K562 (cell line): ENCODE results near the gene RDH14. TPM values are rescaled to one million over a fixed set of nuclear protein-coding genes. Genes with fewer than 3 reads are reported as not detected.

ENCODE experiments used
- ARID3A ChIP-seq: IDR thresholded peaks from 2 replicates; pipeline ENCODE4 v1.6.1; 2012; ENCODE audit warnings: low read depth, low read length, improper control_type of control experiment, borderline replicate concordance
- CBFB ChIP-seq: sonication (generic); formaldehyde crosslinking; IDR thresholded peaks from 2 replicates; pipeline ENCODE4 v1.4.0; 2020; ENCODE audit warnings: mild to moderate bottlenecking, missing genetic modification reagents
- CEBPG ChIP-seq, 3 experiments: fragments of 200-800 bp in 1 of 3; sonication (Bioruptor generic) in 1 of 3; sonication (generic) in 1 of 3; formaldehyde crosslinking in 1 of 3; IDR thresholded peaks in 2 of 3; conservative IDR thresholded peaks in 1 of 3; 2 replicates each; pipeline versions ENCODE4 v1.6.1 to v1.8.0; 2016 to 2022; ENCODE audit warnings: missing compliant biosample characterization in 2 of 3, missing genetic modification characterization in 2 of 3, mild to moderate bottlenecking in 1 of 3, missing genetic modification reagents in 1 of 3
- DEAF1 ChIP-seq: fragments of 450-650 bp; formaldehyde crosslinking; IDR thresholded peaks from 2 replicates; pipeline ENCODE4 v1.4.0; 2020; ENCODE audit warnings: mild to moderate bottlenecking, moderate library complexity
- EWSR1 ChIP-seq: fragments of 450-650 bp; IDR thresholded peaks from 2 replicates; pipeline ENCODE4 v1.6.1; 2018; ENCODE audit warnings: borderline replicate concordance, mild to moderate bottlenecking, low read depth, moderate library complexity; ENCODE audit not compliant: partially characterized antibody
- MEF2A ChIP-seq: IDR thresholded peaks from 2 replicates; pipeline ENCODE4 v1.6.1; 2011; ENCODE audit warnings: low read depth, mild to moderate bottlenecking, low read length, moderate library complexity; ENCODE audit not compliant: control insufficient read depth
- MYBL2 ChIP-seq, 2 experiments: fragments of 450-650 bp in 1 of 2; sonication (generic) in 1 of 2; formaldehyde crosslinking in 1 of 2; IDR thresholded peaks; 2 replicates each; pipeline versions ENCODE4 v1.6.1 to v1.8.1; 2017 to 2022; ENCODE audit warnings: borderline replicate concordance in 1 of 2, inconsistent platforms in 1 of 2, low read depth in 1 of 2, mild to moderate bottlenecking in 1 of 2, missing genetic modification reagents in 1 of 2, moderate library complexity in 1 of 2
- NUFIP1 ChIP-seq: fragments of 450-650 bp; IDR thresholded peaks from 2 replicates; pipeline ENCODE4 v1.6.1; 2018; ENCODE audit not compliant: partially characterized antibody
- OTX1 ChIP-seq: fragments of 450-650 bp; formaldehyde crosslinking; IDR thresholded peaks from 2 replicates; pipeline ENCODE4 v1.4.0; 2022; ENCODE audit warnings: mild to moderate bottlenecking
- PHTF2 ChIP-seq: fragments of 250-450 bp; sonication (Bioruptor Pico); IDR thresholded peaks from 2 replicates; pipeline ENCODE4 v1.5.0; 2021; ENCODE audit warnings: mild to moderate bottlenecking
- POLR2AphosphoS2 ChIP-seq: IDR thresholded peaks from 2 replicates; pipeline ENCODE4 v1.6.1; 2012; ENCODE audit warnings: low read length, improper control_type of control experiment
- RBM34 ChIP-seq: fragments of 200-400 bp; formaldehyde crosslinking; IDR thresholded peaks from 2 replicates; pipeline ENCODE4 v1.6.1; 2018; ENCODE audit warnings: low read length, borderline replicate concordance; ENCODE audit not compliant: insufficient read depth
- SIX5 ChIP-seq, 2 experiments: IDR thresholded peaks; 2 replicates each; pipeline ENCODE4 v1.6.1; 2011; ENCODE audit warnings: low read length in 2 of 2, borderline replicate concordance in 1 of 2, low read depth in 1 of 2, mild to moderate bottlenecking in 1 of 2, moderate library complexity in 1 of 2; ENCODE audit not compliant: insufficient read depth in 1 of 2
- SREBF2 ChIP-seq: sonication (generic); formaldehyde crosslinking; IDR thresholded peaks from 2 replicates; pipeline ENCODE4 v1.4.0; 2020; ENCODE audit warnings: mild to moderate bottlenecking, missing genetic modification reagents
- ZBTB17 ChIP-seq: fragments of 450-650 bp; formaldehyde crosslinking; IDR thresholded peaks from 2 replicates; pipeline ENCODE4 v1.4.0; 2020; ENCODE audit warnings: mild to moderate bottlenecking
- ZNF224 ChIP-seq: sonication (generic); formaldehyde crosslinking; IDR thresholded peaks from 2 replicates; pipeline ENCODE4 v1.8.0; 2022; ENCODE audit warnings: mild to moderate bottlenecking, missing genetic modification reagents
- ZNF24 ChIP-seq: fragments of 450-650 bp; IDR thresholded peaks from 2 replicates; pipeline ENCODE4 v1.6.1; 2016
- ZNF253 ChIP-seq: fragments of 250-450 bp; sonication (Bioruptor Pico); conservative IDR thresholded peaks from 2 replicates; pipeline ENCODE4 v1.6.1; 2021; ENCODE audit warnings: mild to moderate bottlenecking
- ZNF354B ChIP-seq: fragments of 250-450 bp; sonication (Bioruptor Pico); IDR thresholded peaks from 2 replicates; pipeline ENCODE4 v1.4.0; 2020
- ZNF445 ChIP-seq: fragments of 250-450 bp; sonication (Bioruptor Pico); IDR thresholded peaks from 2 replicates; pipeline ENCODE4 v1.4.0; 2020; ENCODE audit warnings: low read depth, mild to moderate bottlenecking, moderate library complexity
- ZNF780A ChIP-seq: fragments of 250-450 bp; sonication (Bioruptor Pico); IDR thresholded peaks from 2 replicates; pipeline ENCODE4 v1.5.0; 2021; ENCODE audit warnings: mild to moderate bottlenecking
- ZNF79 ChIP-seq: fragments of 250-450 bp; sonication (Bioruptor Pico); IDR thresholded peaks from 2 replicates; pipeline ENCODE4 v1.4.0; 2020; ENCODE audit warnings: low read depth, mild to moderate bottlenecking, moderate library complexity
- polyA plus RNA-seq, 8 experiments: library from polyadenylated mRNA; depleted of rRNA in 4 of 8; stranded (reverse) in 5 of 8; unstranded in 3 of 8; fragments of >200 nt; fragmentation: Nextera tagmentation in 2 of 8; fragmentation: Illumina TruSeq in 1 of 8; extraction: Ambion mirVana in 2 of 8; extraction: Trizol in 1 of 8; gene quantifications; 2 replicates each; pipeline versions ENCODE4 v1.2.1 to v1.2.3, GENCODE V29; 2011 to 2014; ENCODE audit warnings: inconsistent platforms in 1 of 8, missing spikeins in 1 of 8
- total RNA-seq, 7 experiments: library from RNA; depleted of rRNA in 6 of 7; stranded (reverse); fragments of >200 nt in 6 of 7; fragmentation: Illumina TruSeq in 2 of 7; extraction: Trizol in 2 of 7; gene quantifications; 2 replicates each; pipeline versions ENCODE4 v1.2.1 to v1.2.3, GENCODE V29; 2011 to 2021; ENCODE audit warnings: low replicate concordance in 1 of 7
- TF ChIP-seq, protein P1 (sequence below): sonication (generic); formaldehyde crosslinking; IDR thresholded peaks from 2 replicates; pipeline ENCODE4 v1.8.0; 2023; ENCODE audit warnings: mild to moderate bottlenecking, missing genetic modification reagents

Gene RDH14
- total and polyA plus RNA-seq, 9 of the 15 experiments (the other 6 are each of a cell fraction or from before 2014, with no cell fraction given) = 6.7 to 26.2 (median 20.9) TPM

DNA sequence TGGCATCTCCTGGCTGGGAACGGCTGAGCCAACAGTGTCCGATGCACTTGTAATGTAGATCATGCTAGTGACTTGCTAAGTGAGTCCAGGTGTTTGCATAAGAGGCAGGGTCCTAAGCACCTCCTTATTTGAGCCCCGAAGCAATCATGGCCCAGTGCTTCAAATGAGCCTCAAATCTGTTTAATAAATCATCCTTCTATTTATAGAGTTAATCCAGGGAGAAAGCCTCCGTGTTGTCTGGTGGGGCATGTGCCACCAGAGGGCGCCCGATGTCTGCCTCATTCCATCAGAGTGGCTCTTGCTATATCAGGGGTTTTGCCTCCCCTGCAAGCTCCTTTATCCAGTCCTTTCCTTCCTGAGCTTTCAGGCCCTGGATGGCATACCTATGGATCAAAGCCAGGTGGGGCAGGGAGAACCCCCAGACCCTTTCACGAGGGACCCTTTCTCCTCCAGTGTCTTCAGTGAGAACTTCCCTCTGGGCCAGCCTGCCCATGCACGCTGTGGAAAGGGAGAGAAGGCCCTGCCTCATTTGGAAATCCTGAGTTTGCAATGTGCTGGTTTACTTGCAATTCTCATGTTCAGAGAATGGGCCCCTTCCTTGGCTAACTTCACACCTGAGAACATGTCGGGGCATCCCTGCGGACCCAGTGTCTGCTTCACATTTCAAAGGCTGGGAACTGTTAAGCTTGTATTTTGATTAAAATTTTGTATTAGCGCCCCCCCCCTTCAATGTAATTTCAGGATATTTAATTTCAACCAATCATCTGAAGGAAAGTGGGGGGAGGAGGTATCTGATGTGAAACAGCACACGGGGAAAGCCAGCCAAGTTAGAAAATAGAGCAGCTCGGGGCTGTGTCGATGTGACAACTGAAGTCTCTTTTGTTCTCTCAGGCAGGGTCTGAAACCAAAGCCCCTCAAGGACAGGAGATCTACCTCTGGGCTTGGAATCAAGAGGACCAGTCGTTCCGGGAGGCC lies 39.7 kb downstream of the RDH14 start (continued):
- no peak for TF ChIP-seq CEBPG (CRISPR knock-in tag; IDR thresholded peaks at IDR 0.05)
- no peak for TF ChIP-seq CEBPG (tag; conservative IDR thresholded peaks at IDR 0.05 in 1 of 2, IDR thresholded peaks at IDR 0.05 in 1 of 2)
- TF ChIP-seq CBFB (CRISPR knock-in tag) = no peak
- no peak for TF ChIP-seq SIX5 (IDR thresholded peaks at IDR 0.05; ENCODE audit: borderline replicate concordance in 1 of 2, insufficient read depth in 1 of 2, low read depth in 1 of 2, low read length in 2 of 2)
- no peak for TF ChIP-seq ZNF24
- no peak for TF ChIP-seq MYBL2 (IDR thresholded peaks at IDR 0.05; ENCODE audit: low read depth)
- TF ChIP-seq MYBL2 (CRISPR knock-in tag; IDR thresholded peaks at IDR 0.05; ENCODE audit: borderline replicate concordance) = no peak
- TF ChIP-seq MEF2A = peak; percentile 65; the same call in 1 of the 2 replicates
- no peak for TF ChIP-seq ZNF79 (CRISPR knock-in tag)
- TF ChIP-seq ARID3A = no peak
- no peak for TF ChIP-seq SREBF2 (CRISPR knock-in tag)
- no peak for TF ChIP-seq ZBTB17 (CRISPR knock-in tag)
- TF ChIP-seq, protein P1, sequence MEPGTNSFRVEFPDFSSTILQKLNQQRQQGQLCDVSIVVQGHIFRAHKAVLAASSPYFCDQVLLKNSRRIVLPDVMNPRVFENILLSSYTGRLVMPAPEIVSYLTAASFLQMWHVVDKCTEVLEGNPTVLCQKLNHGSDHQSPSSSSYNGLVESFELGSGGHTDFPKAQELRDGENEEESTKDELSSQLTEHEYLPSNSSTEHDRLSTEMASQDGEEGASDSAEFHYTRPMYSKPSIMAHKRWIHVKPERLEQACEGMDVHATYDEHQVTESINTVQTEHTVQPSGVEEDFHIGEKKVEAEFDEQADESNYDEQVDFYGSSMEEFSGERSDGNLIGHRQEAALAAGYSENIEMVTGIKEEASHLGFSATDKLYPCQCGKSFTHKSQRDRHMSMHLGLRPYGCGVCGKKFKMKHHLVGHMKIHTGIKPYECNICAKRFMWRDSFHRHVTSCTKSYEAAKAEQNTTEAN (CRISPR knock-in tag) = no peak
- no peak for TF ChIP-seq POLR2AphosphoS2
- no peak for TF ChIP-seq RBM34
- TF ChIP-seq ZNF445 = no peak
- TF ChIP-seq ZNF780A = no peak
- no peak for TF ChIP-seq PHTF2 (CRISPR knock-in tag)
- TF ChIP-seq EWSR1 = no peak
- no peak for TF ChIP-seq ZNF253 (CRISPR knock-in tag)
- no peak for TF ChIP-seq OTX1 (CRISPR knock-in tag)
- TF ChIP-seq ZNF354B = no peak
- peak; percentile 88 for TF ChIP-seq DEAF1 (CRISPR knock-in tag)
- TF ChIP-seq ZNF224 (CRISPR knock-in tag) = no peak
- TF ChIP-seq NUFIP1 = no peak
